Right kidney (tissue), 9 donors: ENCODE data around the gene IRAG1.
A peak's percentile ranks its signal among the peaks of the same experiment; 100 is the strongest.

Experiments
- DNase-seq: peaks from one replicate; pipeline ENCODE4 v3.0.0-alpha.2; 2016
- long read RNA-seq, 8 donors: transcript quantifications; one replicate each; lab custom pipeline, GENCODE V29; 2026

Gene IRAG1
- long read RNA-seq, donor 1: 0 reads
- long read RNA-seq, donor 2: 0 reads
- long read RNA-seq, donor 3: 0 reads
- long read RNA-seq, donor 4: 0 reads
- long read RNA-seq, donor 5: 0 reads
- long read RNA-seq, donor 6: 0 reads
- long read RNA-seq, donor 7: 0 reads
- long read RNA-seq, donor 8: 0 reads

DNA sequence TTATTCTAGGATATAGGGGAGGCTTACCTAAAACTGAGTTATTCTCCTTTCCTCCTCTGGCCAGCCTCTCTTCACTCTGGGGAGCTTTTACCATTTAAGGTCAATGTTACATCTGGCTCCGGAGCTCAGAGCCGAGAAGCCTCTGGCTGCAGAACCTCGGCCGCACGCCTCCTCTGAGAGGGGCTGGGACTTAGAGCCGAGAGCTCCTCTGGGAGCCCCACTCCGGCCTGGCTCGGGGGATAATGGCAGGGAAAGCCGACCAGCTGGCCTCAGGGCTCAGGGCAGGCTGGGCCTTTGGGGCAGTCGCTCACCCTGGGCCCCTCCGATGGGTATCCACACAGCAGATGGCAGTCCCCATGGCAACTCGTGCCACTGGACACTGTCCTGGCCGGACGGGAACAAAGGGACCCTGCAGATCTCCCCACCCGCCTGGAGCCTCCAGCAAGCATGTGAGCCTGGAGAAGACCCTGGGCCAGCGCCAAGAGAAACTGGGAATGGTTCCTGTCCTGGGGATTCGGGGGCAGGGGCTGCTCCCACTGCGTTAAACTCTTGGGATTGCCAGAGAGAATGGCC, at the start of gene IRAG1:
IRAG1 (minus strand) TSS at position 247 of the 573 bp plus-strand sequence; CDS start at position 94, 153 bp downstream.
- DNase-seq: peak; percentile 56

GRCh38 chr11:10742460-10743208, 49.1 kb upstream of the IRAG1 start:
- DNase-seq: no peak

DNA sequence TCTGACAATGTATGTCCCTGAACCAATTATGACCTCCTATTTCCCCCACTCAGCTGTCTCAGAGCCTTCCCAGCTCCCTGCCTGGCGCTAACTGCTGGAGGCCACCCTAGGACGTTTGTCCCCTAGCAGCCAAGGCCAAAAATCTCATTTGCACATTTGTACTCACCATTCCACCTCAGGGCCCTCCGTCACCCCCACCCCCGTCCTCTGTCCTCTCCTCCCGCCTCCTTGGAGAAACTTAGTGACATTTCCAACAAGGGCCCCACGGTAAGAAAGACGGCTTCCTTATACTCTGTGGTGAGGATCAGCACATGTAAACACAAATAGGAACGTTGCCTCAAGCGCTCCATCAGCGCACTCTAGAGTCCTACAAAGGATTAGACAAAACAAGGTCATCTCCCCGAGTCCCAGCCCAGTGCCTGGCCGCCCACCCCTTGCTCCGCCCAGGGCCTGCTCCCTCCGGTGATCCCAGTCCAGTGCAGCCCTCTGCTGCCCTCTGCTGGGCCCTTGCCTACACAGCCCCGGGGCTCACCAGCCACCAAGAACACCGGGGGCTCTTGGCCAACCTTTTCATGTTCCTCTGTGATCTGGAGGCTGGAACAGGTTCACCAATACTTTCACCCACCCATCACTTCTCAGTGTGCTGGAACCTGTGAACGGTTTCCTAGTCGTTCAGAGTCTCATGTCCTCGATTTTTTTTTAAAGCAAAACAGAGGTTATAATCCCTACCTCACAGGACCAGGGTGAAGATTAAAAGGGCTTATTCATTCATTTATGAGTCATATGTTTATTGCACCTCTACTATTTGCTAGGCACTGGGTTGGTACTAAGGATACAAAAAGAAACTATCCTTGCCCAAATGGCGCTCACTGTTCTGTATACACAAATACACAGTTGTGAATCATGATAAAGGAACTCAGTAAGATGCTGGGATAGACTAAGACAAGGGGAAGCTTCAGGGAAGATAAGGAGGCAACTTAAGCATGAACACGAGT, 42.2 kb upstream of the IRAG1 start:
- DNase-seq: peak; percentile 77

GRCh38 chr11:10731064-10731680, 37.6 kb upstream of the IRAG1 start:
- no peak for DNase-seq

DNA sequence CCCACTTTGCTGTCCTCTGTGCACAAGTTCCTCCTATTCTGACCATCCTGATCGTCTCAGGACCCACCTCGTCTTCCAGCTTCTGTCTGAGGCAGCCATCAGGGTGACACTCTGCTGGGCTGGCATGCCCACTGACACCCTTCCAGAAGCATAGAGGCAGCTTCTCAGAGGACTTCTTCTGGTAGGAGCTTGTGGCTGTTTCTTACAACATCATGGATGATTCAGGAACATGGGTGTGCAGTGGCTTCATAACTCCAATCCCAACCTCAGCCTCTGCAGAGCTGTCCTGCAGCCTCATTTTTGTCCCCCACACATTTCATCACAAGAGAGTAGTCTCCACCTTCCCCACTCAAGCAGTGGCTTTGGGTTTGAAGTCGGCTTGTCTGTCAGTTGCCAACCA, 36.6 kb upstream of the IRAG1 start:
- DNase-seq: no peak

DNA sequence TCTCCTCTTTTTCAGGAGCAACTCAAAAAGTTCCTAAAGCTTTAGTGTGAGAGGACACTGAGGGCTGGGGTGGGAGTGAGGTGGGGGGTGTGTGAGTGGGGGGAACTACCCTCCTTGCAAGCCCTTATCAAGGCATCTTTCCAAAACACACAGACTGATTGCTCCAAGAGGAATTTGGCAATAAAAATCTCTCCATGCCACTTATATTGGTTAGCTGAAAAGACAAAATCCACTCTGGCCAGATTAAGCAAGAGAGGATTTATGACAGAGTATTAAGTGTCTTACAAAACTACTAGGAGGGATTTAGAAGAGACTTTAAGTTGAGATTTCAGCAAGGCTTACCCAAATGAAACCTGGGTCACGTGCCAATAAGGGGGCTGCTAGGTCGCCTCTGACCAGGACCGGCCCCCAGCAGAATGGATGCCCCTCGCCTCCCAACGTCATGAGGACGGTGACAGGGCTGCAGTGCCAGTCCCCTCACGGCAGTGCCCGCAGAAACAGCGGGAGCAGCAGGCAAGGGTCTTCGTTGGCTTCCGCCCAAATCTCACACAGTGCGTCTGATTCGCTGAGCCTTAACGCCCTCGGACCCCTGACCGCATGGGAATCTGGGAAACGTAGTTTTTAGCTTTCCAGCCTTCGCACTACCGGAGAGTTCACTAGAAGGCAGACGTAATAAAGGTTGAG, 35.4 kb upstream of the IRAG1 start:
- peak; percentile 55 for DNase-seq

- DNase-seq: no peak
Measured at GRCh38 chr11:10728154-10728553, 34.6 kb upstream of the IRAG1 start.

DNA sequence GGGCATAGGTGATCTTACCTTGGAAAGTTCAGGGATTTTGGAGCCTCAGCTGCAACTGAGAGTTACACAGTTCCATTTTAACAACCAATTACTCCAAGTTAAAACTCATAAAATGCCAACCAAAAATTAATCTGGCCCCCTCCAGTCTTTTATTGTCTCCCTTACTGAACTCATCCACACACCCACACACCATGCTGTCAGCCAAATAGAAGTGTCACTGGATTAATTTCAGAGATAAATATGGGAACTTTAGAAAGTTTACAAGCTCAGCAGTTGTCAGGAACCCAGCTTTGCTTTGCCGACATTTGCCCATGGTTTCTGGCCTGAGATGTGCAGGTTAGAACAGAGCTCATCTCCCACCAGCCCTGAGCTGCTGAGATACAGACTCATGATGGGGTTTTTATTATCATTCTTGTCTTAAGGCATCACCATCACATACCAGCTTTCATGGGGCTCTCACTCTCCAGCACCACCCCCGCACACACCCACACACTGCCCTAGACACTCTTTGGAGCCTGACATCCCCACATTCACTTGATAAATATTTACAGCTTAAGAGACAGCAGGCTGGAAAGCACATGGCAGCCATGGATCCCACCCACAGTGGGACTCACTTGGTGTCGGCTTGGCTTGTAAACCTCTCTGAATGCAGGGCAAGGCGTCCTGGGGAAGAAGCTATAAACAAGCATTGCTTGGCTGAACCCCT, 33.7 kb upstream of the IRAG1 start:
- DNase-seq: no peak

DNA sequence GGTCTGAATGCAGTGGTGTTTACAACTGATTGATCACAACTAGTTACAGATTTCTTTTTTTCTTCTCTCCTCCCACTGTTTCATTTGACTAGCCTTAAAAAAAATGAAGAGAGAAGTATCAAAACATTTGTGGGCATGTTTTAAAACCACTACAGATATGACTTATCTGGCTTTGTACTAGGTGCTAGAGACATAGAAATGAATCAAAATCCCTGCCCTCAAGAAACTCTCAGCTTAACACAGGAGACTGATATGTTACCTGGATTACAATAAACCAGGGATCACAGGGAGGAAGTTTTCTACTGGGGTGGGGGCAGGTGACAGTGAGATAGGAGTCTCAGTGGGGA, 32.3 kb upstream of the IRAG1 start:
- no peak for DNase-seq

GRCh38 chr11:10725114-10725906, 31.8 kb upstream of the IRAG1 start:
- no peak for DNase-seq

GRCh38 chr11:10722307-10722706, 28.8 kb upstream of the IRAG1 start:
- no peak for DNase-seq

GRCh38 chr11:10720881-10721376, 27.4 kb upstream of the IRAG1 start:
- DNase-seq: no peak

DNA sequence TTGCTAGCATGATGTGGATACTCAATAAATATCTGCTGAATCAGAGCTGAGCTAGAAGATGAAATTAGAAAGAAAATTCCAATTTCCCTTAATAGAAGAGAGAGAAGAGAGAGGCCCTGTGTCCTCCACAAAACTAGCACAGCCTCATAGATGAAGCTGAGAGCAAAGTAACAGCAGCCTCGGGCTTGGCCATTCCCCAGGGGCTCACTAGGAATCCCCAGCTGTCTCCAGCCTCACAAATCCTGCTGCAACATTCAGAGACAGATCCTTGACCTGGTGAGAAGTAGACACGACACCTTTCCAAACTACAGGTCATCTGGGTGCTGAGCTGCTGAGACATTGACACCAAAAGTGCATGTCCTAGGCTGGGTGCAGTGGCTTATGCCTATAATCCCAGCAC, 26.1 kb upstream of the IRAG1 start:
- DNase-seq: no peak

GRCh38 chr11:10716543-10717259, 23.1 kb upstream of the IRAG1 start:
- no peak for DNase-seq

- DNase-seq: no peak
Measured at GRCh38 chr11:10716122-10716521, 22.6 kb upstream of the IRAG1 start.

DNA sequence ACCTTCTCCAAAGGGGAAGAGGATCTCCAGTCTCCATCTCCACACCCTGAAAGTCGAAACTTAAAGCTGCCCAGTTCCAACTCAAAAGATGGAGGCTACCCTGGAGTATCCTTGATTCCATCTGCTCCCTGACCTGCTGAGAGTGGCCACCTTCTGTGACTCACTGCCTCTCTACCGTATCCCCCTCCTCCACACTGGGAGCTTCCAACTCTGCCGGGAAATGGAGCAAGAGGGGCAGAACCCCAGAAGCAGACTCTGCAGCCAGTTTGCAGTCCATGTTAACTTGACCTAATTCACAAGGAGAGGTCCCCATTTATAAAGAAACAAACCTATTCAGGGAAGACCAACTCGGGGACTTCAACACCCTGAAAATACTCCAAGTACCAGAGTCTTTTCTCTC, 22.0 kb upstream of the IRAG1 start:
- DNase-seq: no peak

GRCh38 chr11:10709299-10710086, 15.9 kb upstream of the IRAG1 start:
- no peak for DNase-seq

DNA sequence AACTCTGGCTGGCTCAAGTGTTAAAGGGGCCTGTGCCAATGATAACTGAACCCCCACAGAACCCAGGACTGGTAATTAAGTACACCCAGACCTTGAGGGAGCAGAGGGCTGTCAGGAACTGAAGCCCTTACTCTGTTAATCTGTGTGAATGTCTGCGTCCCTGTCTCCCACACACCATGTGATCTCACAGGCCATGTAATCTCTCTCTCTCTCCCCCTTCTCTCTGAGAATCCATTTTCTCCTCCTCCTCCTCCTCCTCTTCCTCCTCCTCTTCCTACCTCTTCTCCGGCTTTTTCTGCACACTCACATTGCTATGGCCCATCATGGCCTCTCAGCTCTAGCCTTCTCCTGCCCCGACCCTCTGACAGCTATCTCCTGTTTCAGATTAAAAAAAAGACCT, 14.6 kb upstream of the IRAG1 start:
- DNase-seq: no peak
